Chondrocyte (in vitro differentiated cells): ENCODE results near the gene NCBP2L. TPM values are rescaled to one million over a fixed set of nuclear protein-coding genes. Genes with fewer than 3 reads are reported as not detected.

Source experiments
- DNase-seq: peaks from one replicate; pipeline ENCODE4 v3.0.0; 2021; ENCODE audit warnings: mixed read lengths, low spot score
- H3K27ac Mint-ChIP-seq: one replicate; pipeline ENCODE4 v1.8.0; 2021; ENCODE audit warnings: mild to moderate bottlenecking, moderate library complexity, mixed read lengths; ENCODE audit not compliant: unreplicated experiment
- H3K27me3 Mint-ChIP-seq: 2 replicates; pipeline ENCODE4 v1.8.0; 2021; ENCODE audit warnings: low read depth, mixed read lengths
- H3K36me3 Mint-ChIP-seq: 2 replicates; pipeline ENCODE4 v1.8.0; 2021; ENCODE audit warnings: low read depth, mixed read lengths
- H3K4me1 Mint-ChIP-seq: 2 replicates; pipeline ENCODE4 v1.8.0; 2021; ENCODE audit warnings: low read depth, mild to moderate bottlenecking, mixed read lengths
- H3K4me3 Mint-ChIP-seq: one replicate; pipeline ENCODE4 v1.8.0; 2021; ENCODE audit warnings: mild to moderate bottlenecking, moderate library complexity, mixed read lengths; ENCODE audit not compliant: unreplicated experiment
- H3K9me3 Mint-ChIP-seq: 2 replicates; pipeline ENCODE4 v1.8.0; 2021; ENCODE audit warnings: low read depth, mixed read lengths
- CTCF ChIP-seq: fragments of 200-600 bp; sonication (generic); IDR thresholded peaks from 2 replicates; pipeline ENCODE4 v1.5.0; 2021; ENCODE audit warnings: antibody characterized with exemption, mild to moderate bottlenecking, moderate library complexity
- total RNA-seq: library from RNA; stranded (reverse); gene quantifications from 3 replicates; pipeline ENCODE4 v1.2.1, GENCODE V29; 2021

The NCBP2L gene
- total RNA-seq, 1 donor from 2014 or later, result not detected

DNA sequence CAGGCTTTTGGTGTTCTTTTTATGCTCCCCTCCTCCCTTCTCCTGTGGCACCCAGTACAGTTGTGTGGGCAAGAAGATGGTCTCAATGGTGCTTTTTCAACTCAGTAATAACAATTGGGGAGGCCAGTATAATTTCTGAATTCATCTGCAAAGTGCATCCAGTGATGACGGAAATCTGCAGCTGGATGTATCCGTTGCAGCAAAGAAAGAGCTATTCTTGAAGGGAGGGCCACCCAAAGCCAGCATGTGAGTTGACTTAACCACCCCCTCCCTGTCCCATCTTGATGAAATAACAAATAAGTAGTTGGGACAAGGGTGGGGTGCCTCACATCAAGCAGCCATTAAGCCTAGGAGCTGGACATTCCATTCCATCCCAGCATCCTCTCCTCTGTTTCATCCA, 32.7 kb upstream of the NCBP2L start:
- no peak overlapping the region for H3K27ac Mint-ChIP-seq
- TF ChIP-seq CTCF, result no peak
- no peak for DNase-seq
- no peaks in the 10 kb centered on the region for H3K27me3 Mint-ChIP-seq
- H3K4me3 Mint-ChIP-seq, result no peak overlapping the region
- peaks cover 2% of the 10 kb centered on the region for H3K36me3 Mint-ChIP-seq
- H3K9me3 Mint-ChIP-seq, result peaks cover 3% of the 10 kb centered on the region
- peaks cover 56% of the 10 kb centered on the region for H3K4me1 Mint-ChIP-seq

- H3K4me3 Mint-ChIP-seq, result no peak overlapping the region
- H3K36me3 Mint-ChIP-seq, result no peaks in the 10 kb centered on the region
- H3K27ac Mint-ChIP-seq, result peak overlapping the region; percentile 85
- peaks cover 45% of the 10 kb centered on the region for H3K4me1 Mint-ChIP-seq
- TF ChIP-seq CTCF, result no peak
- no peaks in the 10 kb centered on the region for H3K27me3 Mint-ChIP-seq
- DNase-seq, result no peak
- no peaks in the 10 kb centered on the region for H3K9me3 Mint-ChIP-seq
Measured at GRCh38 chrX:107747596-107748161, 29.9 kb upstream of the NCBP2L start.

DNA sequence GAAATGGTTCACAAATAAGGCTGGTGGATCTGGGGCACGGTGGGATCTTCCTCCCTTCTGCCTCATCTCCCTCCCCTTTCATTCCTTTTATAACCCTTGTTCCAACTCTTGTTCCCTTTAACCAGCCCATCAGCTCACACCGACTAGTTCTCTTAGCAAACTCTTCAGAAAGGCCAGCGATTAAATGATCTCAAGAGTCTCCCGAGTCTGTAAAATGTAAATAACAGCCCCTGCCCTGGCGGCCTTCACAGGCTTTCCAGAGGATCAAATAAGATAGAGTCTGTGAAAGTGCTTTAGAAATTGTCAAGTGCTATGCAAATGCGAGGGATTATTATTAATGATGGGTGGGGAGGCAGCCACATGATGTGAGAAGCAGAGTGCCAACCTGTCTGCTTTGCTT, 29.0 kb upstream of the NCBP2L start:
- DNase-seq, result no peak
- no peak for TF ChIP-seq CTCF
- Mint-ChIP-seq H3K27me3 (no peaks in the 10 kb centered on the region), H3K4me3 (no peak overlapping the region), H3K4me1 (peaks cover 39% of the 10 kb centered on the region), H3K27ac (no peak overlapping the region), H3K36me3 (no peaks in the 10 kb centered on the region), H3K9me3 (no peaks in the 10 kb centered on the region)

DNA sequence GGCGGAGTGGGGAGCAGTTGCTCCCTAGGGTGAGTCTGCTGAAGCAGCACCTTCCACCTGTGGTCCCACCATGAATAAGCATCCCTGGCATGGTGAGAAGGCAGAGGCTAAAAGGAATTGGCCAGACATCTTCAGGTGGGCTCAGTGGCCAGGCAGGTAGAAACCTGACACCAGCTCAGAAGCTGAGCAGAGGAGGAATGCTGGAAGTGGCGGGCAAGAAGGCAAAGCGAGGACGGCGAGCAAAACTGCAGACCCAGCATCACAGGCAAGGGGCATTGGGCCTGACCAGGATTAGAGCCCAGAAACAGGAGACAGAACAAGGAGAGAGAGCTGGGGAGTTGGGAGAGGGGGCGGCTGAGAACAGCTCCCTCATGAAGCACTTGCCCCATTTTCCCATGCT, 27.3 kb upstream of the NCBP2L start:
- no peak for TF ChIP-seq CTCF
- H3K9me3 Mint-ChIP-seq, result no peaks in the 10 kb centered on the region
- peaks cover 39% of the 10 kb centered on the region for H3K4me1 Mint-ChIP-seq
- H3K27me3 Mint-ChIP-seq, result no peaks in the 10 kb centered on the region
- no peak overlapping the region for H3K27ac Mint-ChIP-seq
- DNase-seq, result no peak
- H3K4me3 Mint-ChIP-seq, result no peak overlapping the region
- no peaks in the 10 kb centered on the region for H3K36me3 Mint-ChIP-seq

DNA sequence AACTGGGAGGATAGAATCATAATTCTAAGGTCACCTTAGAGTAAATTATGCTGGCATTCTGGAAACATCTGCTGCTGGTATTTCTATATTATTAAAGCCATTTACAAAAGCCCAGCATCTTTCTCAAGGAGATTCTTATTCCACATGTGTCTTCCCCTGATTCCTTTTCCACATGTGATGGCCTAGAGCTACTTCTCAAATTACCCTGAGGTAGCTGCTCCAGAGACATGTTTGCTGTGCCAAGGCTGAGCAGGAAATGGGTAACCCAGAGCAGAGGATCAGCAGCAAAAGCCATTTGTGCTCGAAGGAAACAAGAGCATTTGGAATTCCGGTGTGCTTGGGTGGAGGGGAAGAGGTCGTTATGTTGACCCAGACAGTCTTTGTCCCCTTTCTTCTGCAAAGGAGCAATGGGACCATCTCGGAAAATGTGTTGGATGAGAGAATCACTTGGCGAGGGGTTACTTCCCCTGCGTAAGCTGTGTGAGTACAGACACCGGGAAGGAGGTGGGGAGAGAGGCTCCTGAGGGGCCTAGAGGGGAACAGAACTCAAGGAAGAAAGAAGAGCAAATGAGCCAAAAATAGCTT, 26.6 kb upstream of the NCBP2L start:
- H3K36me3 Mint-ChIP-seq, result no peaks in the 10 kb centered on the region
- H3K27ac Mint-ChIP-seq, result peak overlapping the region; percentile 38
- TF ChIP-seq CTCF, result no peak
- H3K4me1 Mint-ChIP-seq, result peaks cover 39% of the 10 kb centered on the region
- DNase-seq, result no peak
- H3K4me3 Mint-ChIP-seq, result no peak overlapping the region
- H3K27me3 Mint-ChIP-seq, result no peaks in the 10 kb centered on the region
- H3K9me3 Mint-ChIP-seq, result no peaks in the 10 kb centered on the region
